ENCODE data around the gene AGER. TPM values are rescaled to one million over a fixed set of nuclear protein-coding genes. Genes with fewer than 3 reads are reported as not detected.

Gene AGER
- total RNA-seq (1.5 TPM), polyA plus RNA-seq (7.6 TPM)

GRCh38 chr6:32184084-32184640 is at the start of gene AGER:
Gene AGER (minus strand): TSS chr6:32184253. CDS start chr6:32184222, 31 bp downstream.
- no peak for DNase-seq (ENCODE audit: extremely low spot score)
- Histone ChIP-seq H3K36me3 (ENCODE audit: insufficient read depth) (no peaks in the 10 kb centered on the region), H3K4me1 (ENCODE audit: insufficient read depth) (no peaks in the 10 kb centered on the region), H3K4me3 (ENCODE audit: low read depth, low read length) (no peak within 1 kb of the TSS), H3K27ac (ENCODE audit: low read depth) (no peak within 1 kb of the TSS)
- WGBS: 69% methylated on average over 6 of the region's 6 CpGs

- 91% methylated on average over 7 of the region's 7 CpGs for WGBS
- Histone ChIP-seq H3K36me3 (ENCODE audit: insufficient read depth) (no peaks in the 10 kb centered on the region), H3K27ac (ENCODE audit: low read depth) (no peak overlapping the region), H3K4me1 (ENCODE audit: insufficient read depth) (no peaks in the 10 kb centered on the region), H3K4me3 (ENCODE audit: low read depth, low read length) (no peak overlapping the region)
- DNase-seq (ENCODE audit: extremely low spot score): no peak
Measured at GRCh38 chr6:32226434-32226833, 42.4 kb upstream of the AGER start.

- DNase-seq (ENCODE audit: extremely low spot score): no peak
- Histone ChIP-seq H3K27ac (ENCODE audit: low read depth) (no peak overlapping the region), H3K4me3 (ENCODE audit: low read depth, low read length) (no peak overlapping the region), H3K4me1 (ENCODE audit: insufficient read depth) (no peaks in the 10 kb centered on the region), H3K36me3 (ENCODE audit: insufficient read depth) (no peaks in the 10 kb centered on the region)
- 82% methylated on average over 2 of the region's 2 CpGs for WGBS
Measured at GRCh38 chr6:32224696-32225095, 40.6 kb upstream of the AGER start.

GRCh38 chr6:32223258-32224235 is 39.5 kb upstream of the AGER start, which contains the start of gene NOTCH4:
Gene NOTCH4 (minus strand): TSS chr6:32224067. CDS start chr6:32223928, 139 bp downstream.
- Histone ChIP-seq H3K4me3 (ENCODE audit: low read depth, low read length) (no peak within 1 kb of the TSS), H3K27ac (ENCODE audit: low read depth) (no peak within 1 kb of the TSS), H3K4me1 (ENCODE audit: insufficient read depth) (no peaks in the 10 kb centered on the region), H3K36me3 (ENCODE audit: insufficient read depth) (no peaks in the 10 kb centered on the region)
- no peak for DNase-seq (ENCODE audit: extremely low spot score)
- 33% methylated on average over 20 of the region's 20 CpGs for WGBS

- no peak for DNase-seq (ENCODE audit: extremely low spot score)
- Histone ChIP-seq H3K4me3 (ENCODE audit: low read depth, low read length) (no peak overlapping the region), H3K27ac (ENCODE audit: low read depth) (no peak overlapping the region), H3K36me3 (ENCODE audit: insufficient read depth) (no peaks in the 10 kb centered on the region), H3K4me1 (ENCODE audit: insufficient read depth) (no peaks in the 10 kb centered on the region)
- 85% methylated on average over 8 of the region's 8 CpGs for WGBS
Measured at GRCh38 chr6:32222333-32223230, 38.5 kb upstream of the AGER start.

GRCh38 chr6:32220021-32220420 is 36.0 kb upstream of the AGER start:
- Histone ChIP-seq H3K4me3 (ENCODE audit: low read depth, low read length) (no peak overlapping the region), H3K27ac (ENCODE audit: low read depth) (no peak overlapping the region), H3K4me1 (ENCODE audit: insufficient read depth) (no peaks in the 10 kb centered on the region), H3K36me3 (ENCODE audit: insufficient read depth) (no peaks in the 10 kb centered on the region)
- WGBS: 68% methylated on average over 4 of the region's 4 CpGs
- DNase-seq (ENCODE audit: extremely low spot score): no peak

GRCh38 chr6:32218167-32218566 is 34.1 kb upstream of the AGER start:
- 71% methylated on average over 7 of the region's 7 CpGs for WGBS
- H3K4me3 ChIP-seq (ENCODE audit: low read depth, low read length): no peak overlapping the region
- no peaks in the 10 kb centered on the region for H3K36me3 ChIP-seq (ENCODE audit: insufficient read depth)
- no peak for DNase-seq (ENCODE audit: extremely low spot score)
- no peaks in the 10 kb centered on the region for H3K4me1 ChIP-seq (ENCODE audit: insufficient read depth)
- no peak overlapping the region for H3K27ac ChIP-seq (ENCODE audit: low read depth)

GRCh38 chr6:32216998-32217397 is 32.9 kb upstream of the AGER start:
- Histone ChIP-seq H3K36me3 (ENCODE audit: insufficient read depth) (no peaks in the 10 kb centered on the region), H3K4me3 (ENCODE audit: low read depth, low read length) (no peak overlapping the region), H3K4me1 (ENCODE audit: insufficient read depth) (no peaks in the 10 kb centered on the region), H3K27ac (ENCODE audit: low read depth) (no peak overlapping the region)
- DNase-seq (ENCODE audit: extremely low spot score): no peak
- 88% methylated on average over 11 of the region's 11 CpGs for WGBS

GRCh38 chr6:32216285-32216684 is 32.2 kb upstream of the AGER start:
- Histone ChIP-seq H3K4me1 (ENCODE audit: insufficient read depth) (no peaks in the 10 kb centered on the region), H3K4me3 (ENCODE audit: low read depth, low read length) (no peak overlapping the region), H3K36me3 (ENCODE audit: insufficient read depth) (no peaks in the 10 kb centered on the region), H3K27ac (ENCODE audit: low read depth) (no peak overlapping the region)
- DNase-seq (ENCODE audit: extremely low spot score): no peak
- 78% methylated on average over 10 of the region's 10 CpGs for WGBS

GRCh38 chr6:32215617-32216016 is 31.6 kb upstream of the AGER start:
- H3K36me3 ChIP-seq (ENCODE audit: insufficient read depth): no peaks in the 10 kb centered on the region
- H3K4me3 ChIP-seq (ENCODE audit: low read depth, low read length): no peak overlapping the region
- no peak for DNase-seq (ENCODE audit: extremely low spot score)
- no peaks in the 10 kb centered on the region for H3K4me1 ChIP-seq (ENCODE audit: insufficient read depth)
- WGBS: 88% methylated on average over 4 of the region's 4 CpGs
- no peak overlapping the region for H3K27ac ChIP-seq (ENCODE audit: low read depth)

GRCh38 chr6:32214126-32214525 is 30.1 kb upstream of the AGER start:
- 77% methylated on average over 3 of the region's 3 CpGs for WGBS
- H3K27ac ChIP-seq (ENCODE audit: low read depth): no peak overlapping the region
- DNase-seq (ENCODE audit: extremely low spot score): no peak
- no peaks in the 10 kb centered on the region for H3K4me1 ChIP-seq (ENCODE audit: insufficient read depth)
- no peak overlapping the region for H3K4me3 ChIP-seq (ENCODE audit: low read depth, low read length)
- no peaks in the 10 kb centered on the region for H3K36me3 ChIP-seq (ENCODE audit: insufficient read depth)

- no peaks in the 10 kb centered on the region for H3K4me1 ChIP-seq (ENCODE audit: insufficient read depth)
- no peak overlapping the region for H3K27ac ChIP-seq (ENCODE audit: low read depth)
- H3K4me3 ChIP-seq (ENCODE audit: low read depth, low read length): no peak overlapping the region
- no peak for DNase-seq (ENCODE audit: extremely low spot score)
- H3K36me3 ChIP-seq (ENCODE audit: insufficient read depth): no peaks in the 10 kb centered on the region
- 85% methylated on average over 6 of the region's 6 CpGs for WGBS
Measured at GRCh38 chr6:32213649-32214048, 29.6 kb upstream of the AGER start.

GRCh38 chr6:32212076-32212760 is 28.2 kb upstream of the AGER start:
- Histone ChIP-seq H3K27ac (ENCODE audit: low read depth) (no peak overlapping the region), H3K36me3 (ENCODE audit: insufficient read depth) (no peaks in the 10 kb centered on the region), H3K4me3 (ENCODE audit: low read depth, low read length) (no peak overlapping the region), H3K4me1 (ENCODE audit: insufficient read depth) (no peaks in the 10 kb centered on the region)
- DNase-seq (ENCODE audit: extremely low spot score): no peak
- WGBS: 74% methylated on average over 12 of the region's 12 CpGs
